Activated naive CD8-positive, alpha-beta T cell treated with anti-CD3 and anti-CD28 coated beads for 36 hours (primary cell): ENCODE results near the gene ATP13A1. TPM values are rescaled to one million over a fixed set of nuclear protein-coding genes. Genes with fewer than 3 reads are reported as not detected.
"Not testable (repeated sequence)": the region's sequence is repeated elsewhere in the genome, so short reads cannot be mapped to it uniquely, and the experiment has no call there.

Source experiments
- DNase-seq: peaks from one replicate; pipeline ENCODE4 v3.0.0; 2021
- H3K27ac Mint-ChIP-seq: one replicate; pipeline ENCODE4 v1.8.0; 2022; ENCODE audit warnings: mild to moderate bottlenecking, moderate library complexity, mixed read lengths
- H3K27me3 Mint-ChIP-seq: one replicate; pipeline ENCODE4 v1.8.0; 2022; ENCODE audit warnings: mild to moderate bottlenecking, mixed read lengths
- H3K36me3 Mint-ChIP-seq: one replicate; pipeline ENCODE4 v1.8.0; 2021; ENCODE audit warnings: mild to moderate bottlenecking, mixed read lengths
- H3K4me1 Mint-ChIP-seq: one replicate; pipeline ENCODE4 v1.8.0; 2021; ENCODE audit warnings: mixed read lengths
- H3K4me3 Mint-ChIP-seq: one replicate; pipeline ENCODE4 v1.8.0; 2022; ENCODE audit warnings: mild to moderate bottlenecking, moderate library complexity, mixed read lengths
- H3K9me3 Mint-ChIP-seq: one replicate; pipeline ENCODE4 v1.8.0; 2022; ENCODE audit warnings: mixed read lengths
- total RNA-seq, 2 experiments: library from RNA; stranded (reverse); gene quantifications; one replicate each; pipeline ENCODE4 v1.2.3, GENCODE V29; 2021

ATP13A1 gene
- total RNA-seq, 2 experiments from 2014 or later: 72.6 to 76.4 TPM

DNA sequence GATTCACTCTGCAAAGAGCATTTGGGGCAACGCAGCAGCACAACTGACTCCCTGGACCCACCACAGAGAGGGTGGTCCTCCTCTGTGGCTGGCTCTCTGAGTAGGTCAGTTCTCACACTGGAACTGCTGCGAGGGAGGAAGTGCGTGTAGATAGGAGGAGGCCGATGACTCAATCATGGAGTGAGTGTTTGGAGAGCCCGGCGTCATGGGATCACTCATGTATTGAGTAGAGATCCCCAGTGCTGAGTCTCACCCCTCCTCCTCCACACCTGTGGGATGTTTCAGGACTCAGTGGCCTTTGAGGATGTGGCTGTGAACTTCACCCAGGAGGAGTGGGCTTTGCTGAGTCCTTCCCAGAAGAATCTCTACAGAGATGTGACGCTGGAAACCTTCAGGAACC is 14.1 kb upstream of the ATP13A1 start:
- H3K27me3 Mint-ChIP-seq: no peaks in the 10 kb centered on the region
- H3K4me3 Mint-ChIP-seq: no peak overlapping the region
- peaks cover 52% of the 10 kb centered on the region for H3K9me3 Mint-ChIP-seq
- peaks cover 10% of the 10 kb centered on the region for H3K4me1 Mint-ChIP-seq
- no peak for DNase-seq
- H3K36me3 Mint-ChIP-seq: peaks cover 97% of the 10 kb centered on the region
- peak overlapping the region; percentile 39 for H3K27ac Mint-ChIP-seq

DNA sequence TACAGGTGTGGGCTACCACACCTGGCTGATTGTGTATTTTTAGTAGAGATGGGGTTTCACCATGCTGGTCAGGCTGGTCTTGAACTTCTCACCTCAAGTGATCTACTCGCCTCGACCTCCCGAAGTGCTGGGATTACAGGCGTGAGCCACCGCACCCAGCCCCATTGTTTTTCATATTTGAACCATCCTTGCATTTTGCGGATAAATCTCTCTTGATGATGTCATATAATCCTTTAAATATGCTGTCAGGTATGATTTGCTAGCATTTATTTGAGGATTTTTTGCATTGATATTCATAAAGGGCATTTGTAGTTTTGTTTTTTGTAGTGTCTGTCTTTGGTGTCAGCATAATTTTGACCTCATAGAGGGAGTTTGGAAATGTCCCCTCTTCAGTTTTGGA is 10.8 kb upstream of the ATP13A1 start:
- peaks cover 96% of the 10 kb centered on the region for H3K36me3 Mint-ChIP-seq
- no peaks in the 10 kb centered on the region for H3K27me3 Mint-ChIP-seq
- no peak overlapping the region for H3K4me3 Mint-ChIP-seq
- DNase-seq: no peak
- H3K9me3 Mint-ChIP-seq: peaks cover 47% of the 10 kb centered on the region
- H3K4me1 Mint-ChIP-seq: peaks cover 19% of the 10 kb centered on the region
- peak overlapping the region; percentile 62 for H3K27ac Mint-ChIP-seq

DNA sequence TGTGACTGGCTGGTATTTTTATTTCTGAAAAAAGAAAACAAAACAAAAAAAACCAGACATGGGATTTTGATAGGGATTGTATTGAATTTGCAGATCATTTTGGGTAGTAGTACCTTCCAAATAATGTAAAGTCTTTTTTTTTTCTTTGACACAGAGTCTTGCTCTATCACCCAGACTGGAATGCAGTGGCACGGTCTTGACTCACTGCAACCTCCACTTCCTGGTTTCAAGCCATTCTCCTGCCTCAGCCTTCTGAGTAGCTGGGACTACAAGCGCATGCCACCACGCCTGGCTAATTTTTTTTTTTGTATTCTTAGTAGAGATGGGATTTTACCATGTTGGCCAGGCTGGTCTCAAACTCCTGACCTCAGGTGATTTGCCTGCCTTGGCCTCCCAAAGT is 9.3 kb upstream of the ATP13A1 start:
- Mint-ChIP-seq H3K27ac (peak overlapping the region; percentile 54), H3K4me3 (peak overlapping the region; percentile 2), H3K4me1 (peaks cover 25% of the 10 kb centered on the region), H3K36me3 (peaks cover 84% of the 10 kb centered on the region), H3K27me3 (no peaks in the 10 kb centered on the region), H3K9me3 (peaks cover 39% of the 10 kb centered on the region)
- DNase-seq: no peak

DNA sequence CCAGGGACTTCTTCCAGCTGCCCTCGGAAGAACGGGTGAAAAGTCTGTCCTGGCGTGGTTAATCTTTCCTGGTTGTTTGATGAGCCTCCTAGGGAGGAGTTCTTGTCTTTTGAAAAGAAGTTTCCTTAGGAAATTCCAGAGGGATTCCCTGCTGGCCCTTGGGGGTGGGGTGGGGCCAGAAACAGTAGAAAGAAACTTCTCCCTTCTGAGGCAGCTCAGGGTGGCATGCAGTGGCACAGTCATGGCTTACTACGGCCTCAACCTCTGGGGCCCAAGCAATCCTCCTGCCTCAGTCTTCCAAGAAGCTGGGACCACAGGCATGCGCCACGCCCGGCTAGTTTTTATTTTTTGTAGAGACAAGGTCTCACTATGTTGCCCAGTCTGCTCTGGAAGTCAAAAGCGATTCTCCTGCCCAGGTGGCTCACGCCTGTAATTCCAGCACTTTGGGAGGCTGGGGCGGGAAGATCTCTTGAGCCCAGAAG is 6.6 kb upstream of the ATP13A1 start:
- peaks cover 29% of the 10 kb centered on the region for H3K4me1 Mint-ChIP-seq
- H3K36me3 Mint-ChIP-seq: peaks cover 68% of the 10 kb centered on the region
- H3K4me3 Mint-ChIP-seq: peak overlapping the region; percentile 77
- no peaks in the 10 kb centered on the region for H3K27me3 Mint-ChIP-seq
- peak overlapping the region; percentile 94 for H3K27ac Mint-ChIP-seq
- peaks cover 20% of the 10 kb centered on the region for H3K9me3 Mint-ChIP-seq
- DNase-seq: no peak

DNA sequence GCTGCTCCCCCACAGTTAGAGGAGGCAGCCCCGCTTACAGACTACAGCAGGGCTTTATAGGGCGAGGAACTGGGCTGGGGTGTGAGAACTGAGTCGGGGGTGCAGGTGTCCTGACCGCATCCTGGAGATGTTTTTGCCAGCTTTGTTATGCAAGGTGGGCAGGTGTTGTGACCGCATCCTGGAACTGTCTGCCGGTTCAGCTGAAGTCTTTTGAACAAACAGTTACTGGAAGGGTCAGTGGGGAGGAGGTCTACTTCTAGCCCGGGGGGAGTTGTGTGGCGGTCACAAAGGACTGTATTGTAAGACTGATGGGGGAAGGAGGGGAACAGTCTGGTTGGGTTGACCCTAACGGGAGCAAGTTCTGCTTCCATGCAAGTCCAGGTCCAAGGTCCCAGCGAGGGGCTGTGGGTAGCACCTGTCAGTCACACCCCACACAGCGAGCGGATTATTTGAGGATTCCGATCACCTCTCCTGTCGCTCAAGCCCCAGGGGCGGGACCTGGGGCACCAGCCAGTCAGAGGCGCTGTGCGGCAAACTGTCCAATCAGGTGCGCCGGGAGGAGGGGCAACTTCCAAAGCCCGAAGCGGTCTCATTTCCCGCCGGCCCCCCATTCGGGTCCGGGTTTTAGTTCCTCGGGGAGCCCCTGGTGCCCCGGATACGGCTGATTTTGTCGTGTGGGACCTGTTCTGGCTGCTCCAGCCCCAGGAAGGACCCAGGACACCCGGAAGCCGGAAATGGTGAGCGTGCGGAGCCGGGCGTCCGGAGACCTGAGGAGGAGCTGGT is 4.9 kb upstream of the ATP13A1 start, which contains the start of gene ZNF101:
ZNF101 (plus strand) TSS at position 610 of the 783 bp plus-strand sequence; CDS start at position 735, 125 bp downstream.
- Mint-ChIP-seq H3K27ac (peak within 1 kb of the TSS; percentile 94), H3K4me3 (peak within 1 kb of the TSS; percentile 77), H3K4me1 (peaks cover 27% of the 10 kb centered on the region), H3K27me3 (no peaks in the 10 kb centered on the region), H3K36me3 (peaks cover 53% of the 10 kb centered on the region), H3K9me3 (peaks cover 13% of the 10 kb centered on the region)
- peak; percentile 98 for DNase-seq

DNA sequence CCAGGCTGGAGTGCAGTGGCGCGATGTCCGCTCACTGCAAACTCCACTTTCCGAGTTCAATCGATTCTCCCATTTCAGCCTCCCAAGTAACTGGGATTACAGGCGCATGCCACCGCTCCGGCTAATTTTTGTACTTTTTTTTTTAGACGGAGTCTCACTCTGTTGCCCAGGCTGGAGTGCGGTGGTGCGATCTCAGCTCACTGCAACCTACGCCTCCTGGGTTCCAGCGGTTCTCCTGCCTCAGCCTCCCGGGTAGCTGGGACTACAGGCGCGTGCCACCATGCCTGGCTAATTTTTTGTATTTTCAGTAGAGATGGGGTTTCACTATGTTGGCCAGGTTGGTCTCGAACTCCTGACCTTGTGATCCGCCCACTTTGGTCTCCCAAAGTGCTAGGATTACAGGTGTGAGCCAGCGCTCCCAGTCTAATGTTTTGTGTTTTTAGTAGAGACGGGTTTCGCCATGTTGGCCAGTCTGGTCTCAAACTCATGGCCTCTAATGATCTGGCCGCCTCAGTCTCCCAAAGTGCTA is 2.0 kb upstream of the ATP13A1 start:
- H3K27me3 Mint-ChIP-seq, H3K9me3 Mint-ChIP-seq, H3K4me3 Mint-ChIP-seq, H3K27ac Mint-ChIP-seq, DNase-seq: not testable (repeated sequence)
- H3K36me3 Mint-ChIP-seq: peaks cover 46% of the 10 kb centered on the region
- peaks cover 39% of the 10 kb centered on the region for H3K4me1 Mint-ChIP-seq

DNA sequence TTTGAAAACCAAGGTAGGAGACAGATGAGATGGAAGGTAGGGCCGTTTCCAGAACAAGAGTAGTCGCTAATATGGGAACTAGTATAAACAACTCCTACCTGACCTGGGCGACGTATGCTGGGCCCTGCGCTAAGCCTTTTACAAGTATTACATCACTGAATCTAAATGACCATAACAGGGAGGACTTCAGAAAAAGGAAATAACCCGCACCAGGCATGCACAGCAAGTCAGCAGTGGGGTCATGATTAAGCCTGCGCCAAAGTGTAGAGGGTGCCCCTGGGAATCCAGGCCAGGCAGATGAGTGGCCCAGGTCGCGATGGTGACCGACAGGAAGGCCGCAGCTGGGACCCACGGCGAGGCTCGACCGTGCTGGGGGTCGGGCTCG is 613 bp downstream of the ATP13A1 start:
- H3K4me1 Mint-ChIP-seq: peaks cover 33% of the 10 kb centered on the region
- no peaks in the 10 kb centered on the region for H3K27me3 Mint-ChIP-seq
- peaks cover 2% of the 10 kb centered on the region for H3K9me3 Mint-ChIP-seq
- peak overlapping the region; percentile 96 for H3K27ac Mint-ChIP-seq
- peak overlapping the region; percentile 91 for H3K4me3 Mint-ChIP-seq
- H3K36me3 Mint-ChIP-seq: peaks cover 41% of the 10 kb centered on the region
- DNase-seq: no peak

DNA sequence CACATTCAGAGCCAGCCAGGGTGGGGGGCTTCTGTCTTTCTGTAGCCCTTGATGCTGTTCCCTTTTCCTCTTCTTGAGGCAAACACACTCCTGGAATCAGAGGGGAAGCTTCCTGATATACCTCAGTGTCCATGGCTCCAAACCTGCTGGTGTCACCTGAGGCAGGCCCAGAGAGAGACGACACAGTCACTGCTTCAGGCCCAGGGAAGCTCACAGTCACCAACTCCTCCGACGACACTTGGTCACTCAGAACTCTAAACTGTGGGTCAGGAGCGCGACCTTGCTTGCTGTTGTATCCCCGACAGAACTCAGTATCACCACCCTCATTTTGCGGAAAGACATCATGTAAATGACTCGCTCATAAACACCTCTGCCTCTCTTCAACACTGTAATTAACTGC is 1.1 kb downstream of the ATP13A1 start:
- peaks cover 38% of the 10 kb centered on the region for H3K36me3 Mint-ChIP-seq
- no peaks in the 10 kb centered on the region for H3K27me3 Mint-ChIP-seq
- peaks cover 28% of the 10 kb centered on the region for H3K4me1 Mint-ChIP-seq
- peak overlapping the region; percentile 91 for H3K4me3 Mint-ChIP-seq
- H3K9me3 Mint-ChIP-seq: peaks cover under 1% of the 10 kb centered on the region
- H3K27ac Mint-ChIP-seq: peak overlapping the region; percentile 96
- no peak for DNase-seq

DNA sequence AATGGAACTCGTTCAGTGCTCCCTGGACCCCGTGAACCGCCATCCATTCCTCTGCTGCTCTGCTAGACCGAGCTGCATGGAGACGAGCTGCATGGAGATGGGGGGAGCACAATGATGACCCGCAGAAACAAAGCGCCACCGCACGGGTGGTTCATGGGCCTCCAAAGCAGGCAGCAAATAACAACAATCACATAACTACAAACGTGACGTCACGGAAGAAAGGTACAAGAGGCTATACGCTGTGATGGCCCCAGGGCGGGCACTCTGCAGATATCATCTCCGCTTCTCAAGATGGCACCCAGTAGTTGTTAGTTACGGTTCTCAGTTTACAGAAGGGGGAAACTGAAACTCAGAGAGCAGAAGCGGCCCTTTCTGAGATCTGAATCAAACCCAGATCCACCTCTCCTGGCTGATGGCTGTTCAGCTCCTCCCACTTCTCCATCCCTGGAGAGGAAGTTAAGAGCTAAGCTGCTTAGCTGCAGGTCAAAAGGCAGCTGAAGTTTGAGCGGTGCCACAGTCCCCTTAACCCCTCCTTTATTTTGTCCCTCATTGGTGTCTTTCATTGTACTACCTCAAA is 1.7 kb downstream of the ATP13A1 start:
- Mint-ChIP-seq H3K27me3 (no peaks in the 10 kb centered on the region), H3K36me3 (peaks cover 35% of the 10 kb centered on the region)

DNA sequence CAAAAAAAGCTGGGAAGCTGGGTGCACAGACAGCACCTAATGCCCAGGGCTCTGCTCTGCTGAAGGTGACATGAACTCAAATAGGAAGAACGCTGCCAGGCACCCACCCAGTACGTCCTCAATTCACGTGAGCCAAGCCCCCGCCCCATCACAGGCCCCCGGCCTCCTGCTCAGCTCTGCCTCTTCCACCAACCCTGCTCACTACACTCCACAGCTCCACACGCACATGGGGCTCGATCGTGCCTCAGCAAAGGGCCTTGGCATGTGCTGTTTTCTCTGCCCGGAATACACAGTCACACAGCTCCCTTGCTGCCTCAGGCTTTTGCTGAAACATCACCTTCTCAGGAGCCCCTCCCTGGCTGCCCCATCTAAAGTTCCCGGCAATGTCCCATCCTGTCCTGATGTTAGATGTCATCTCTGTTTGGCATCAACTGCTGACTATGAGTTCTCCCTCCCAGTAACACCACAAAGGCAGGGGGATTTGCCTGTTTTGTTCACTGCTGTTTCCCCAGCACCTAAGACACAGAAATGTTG is 2.3 kb downstream of the ATP13A1 start:
- no peaks in the 10 kb centered on the region for H3K27me3 Mint-ChIP-seq
- peaks cover 35% of the 10 kb centered on the region for H3K36me3 Mint-ChIP-seq

More for the DNA sequence above, 1.7 kb downstream of the ATP13A1 start:
- Mint-ChIP-seq H3K27ac (peak overlapping the region; percentile 96), H3K4me1 (peaks cover 24% of the 10 kb centered on the region), H3K4me3 (peak overlapping the region; percentile 91), H3K9me3 (no peaks in the 10 kb centered on the region)
- DNase-seq: peak; percentile 49

DNA sequence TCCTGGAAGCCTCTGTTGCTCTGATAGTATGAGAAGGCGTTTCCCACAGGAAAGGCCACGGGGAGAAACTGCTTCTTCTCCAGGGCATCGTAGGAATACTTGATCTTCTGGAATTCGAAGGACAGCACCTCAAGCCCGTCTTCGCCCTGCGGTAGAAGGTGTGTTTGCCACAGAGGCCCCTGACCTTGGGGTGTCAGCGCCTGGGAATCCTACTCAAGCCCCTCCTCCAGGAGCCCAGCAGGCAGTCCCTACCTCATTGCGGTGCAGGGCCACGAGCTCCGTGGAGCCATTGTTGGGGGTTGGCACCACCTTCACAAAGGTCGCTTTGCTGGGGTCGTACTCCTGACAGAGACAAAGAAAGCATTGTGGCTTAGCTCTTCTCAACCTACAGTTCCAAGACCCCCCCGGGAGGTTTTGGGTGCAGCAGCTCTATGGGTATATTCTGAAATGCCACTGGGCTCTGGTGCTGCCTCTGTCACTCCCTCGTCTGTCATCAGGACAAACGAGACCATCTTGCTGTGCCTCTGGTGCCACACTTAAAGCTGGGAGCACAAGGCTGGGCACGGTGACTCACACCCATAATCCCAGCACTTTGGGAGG is 3.7 kb downstream of the ATP13A1 start:
- Mint-ChIP-seq H3K4me3 (no peak overlapping the region), H3K27me3 (no peaks in the 10 kb centered on the region)

More for the DNA sequence above, 2.3 kb downstream of the ATP13A1 start:
- Mint-ChIP-seq H3K4me3 (peak overlapping the region; percentile 91), H3K4me1 (peaks cover 23% of the 10 kb centered on the region), H3K9me3 (no peaks in the 10 kb centered on the region), H3K27ac (peak overlapping the region; percentile 96)
- DNase-seq: no peak

DNA sequence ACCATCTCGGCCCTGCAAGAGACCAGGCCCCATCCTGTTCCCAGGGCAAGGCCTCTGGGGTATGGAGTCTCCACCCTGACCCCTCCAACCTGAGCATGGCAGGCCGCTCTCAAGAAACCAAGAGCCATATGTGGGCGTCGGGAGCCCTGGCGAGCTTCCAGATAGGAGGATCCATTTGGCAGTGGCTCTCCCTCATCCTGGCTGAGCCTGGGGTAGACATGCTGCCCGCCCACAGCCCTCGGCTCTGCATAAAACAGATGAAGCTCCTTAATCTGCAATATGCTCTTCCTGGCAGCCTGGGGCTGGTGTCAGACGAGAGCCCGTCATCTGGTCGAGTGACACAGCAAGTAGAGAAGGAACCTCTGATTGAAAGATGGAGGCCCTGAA is 6.1 kb downstream of the ATP13A1 start:
- no peaks in the 10 kb centered on the region for H3K27me3 Mint-ChIP-seq
- peaks cover 16% of the 10 kb centered on the region for H3K4me1 Mint-ChIP-seq
- no peak for DNase-seq
- H3K36me3 Mint-ChIP-seq: peaks cover 41% of the 10 kb centered on the region
- H3K4me3 Mint-ChIP-seq: no peak overlapping the region
- H3K9me3 Mint-ChIP-seq: no peaks in the 10 kb centered on the region
- peak overlapping the region; percentile 29 for H3K27ac Mint-ChIP-seq

More for the DNA sequence above, 3.7 kb downstream of the ATP13A1 start:
- H3K27ac Mint-ChIP-seq: peak overlapping the region; percentile 38
- no peaks in the 10 kb centered on the region for H3K9me3 Mint-ChIP-seq
- DNase-seq: no peak
- peaks cover 23% of the 10 kb centered on the region for H3K4me1 Mint-ChIP-seq
- peaks cover 38% of the 10 kb centered on the region for H3K36me3 Mint-ChIP-seq

DNA sequence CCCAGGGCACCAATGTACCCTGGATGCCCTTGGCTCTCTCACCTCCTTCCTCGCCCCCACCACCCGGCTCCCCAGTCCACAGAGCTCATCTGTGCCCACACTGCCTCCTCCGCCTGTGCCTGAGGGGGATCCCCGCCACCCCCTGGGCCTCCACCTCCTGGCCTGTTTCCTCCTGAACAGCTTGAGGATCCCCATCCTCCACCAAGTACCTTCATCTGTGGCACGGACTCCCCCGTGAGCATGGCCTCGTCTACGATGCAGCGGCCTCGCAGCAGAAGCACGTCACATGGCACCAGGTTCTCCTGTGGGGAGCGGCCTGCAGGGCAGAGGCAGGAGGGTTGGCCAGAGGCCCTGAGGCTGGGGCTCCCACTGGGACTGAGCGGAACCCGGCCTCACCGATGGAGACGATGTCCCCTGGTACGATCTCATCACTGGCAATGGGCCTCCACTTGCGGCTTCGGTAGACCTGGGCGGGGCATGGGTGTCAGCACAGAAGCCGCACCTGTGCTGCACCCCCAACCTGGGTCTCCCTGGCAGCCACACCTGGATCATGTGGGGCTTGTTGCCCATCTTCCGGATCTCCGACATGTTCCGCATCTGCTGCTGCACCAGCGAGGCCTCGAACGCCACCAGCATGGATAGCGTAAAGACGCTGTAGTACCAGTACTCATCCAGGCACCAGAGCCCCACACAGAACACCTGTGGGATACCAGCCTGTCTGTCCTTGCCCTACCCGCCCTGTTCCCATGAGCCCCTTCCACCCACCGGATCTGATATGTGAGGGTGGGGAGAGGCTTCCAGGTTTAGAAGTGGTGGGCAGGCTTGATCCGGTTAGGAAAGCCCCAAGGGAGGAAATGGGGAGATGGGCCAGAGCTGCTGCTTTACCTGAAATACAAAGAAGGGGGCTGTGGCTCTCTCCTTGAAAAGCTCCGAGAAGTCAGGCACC is 6.8 kb downstream of the ATP13A1 start:
- H3K4me3 Mint-ChIP-seq: no peak overlapping the region
- no peaks in the 10 kb centered on the region for H3K27me3 Mint-ChIP-seq
- no peaks in the 10 kb centered on the region for H3K9me3 Mint-ChIP-seq
- peaks cover 34% of the 10 kb centered on the region for H3K36me3 Mint-ChIP-seq
- no peak overlapping the region for H3K27ac Mint-ChIP-seq
- H3K4me1 Mint-ChIP-seq: peaks cover 10% of the 10 kb centered on the region
- DNase-seq: no peak
